Activated CD4-positive, alpha-beta T cell treated with anti-CD3 and anti-CD28 coated beads, Interleukin-2, Interleukin-6, amounts not matched to agents 100 ng/mL and 50 ng/mL, durations not matched to agents 16 hours and 8 hours (primary cell): ENCODE results near the gene HLA-F.

Experiments
- DNase-seq: peaks from one replicate; pipeline ENCODE4 v3.0.0-alpha.2; 2020

The HLA-F gene

GRCh38 chr6:29744621-29745020 lies 21.4 kb downstream of the HLA-F start:
- no peak for DNase-seq

DNA sequence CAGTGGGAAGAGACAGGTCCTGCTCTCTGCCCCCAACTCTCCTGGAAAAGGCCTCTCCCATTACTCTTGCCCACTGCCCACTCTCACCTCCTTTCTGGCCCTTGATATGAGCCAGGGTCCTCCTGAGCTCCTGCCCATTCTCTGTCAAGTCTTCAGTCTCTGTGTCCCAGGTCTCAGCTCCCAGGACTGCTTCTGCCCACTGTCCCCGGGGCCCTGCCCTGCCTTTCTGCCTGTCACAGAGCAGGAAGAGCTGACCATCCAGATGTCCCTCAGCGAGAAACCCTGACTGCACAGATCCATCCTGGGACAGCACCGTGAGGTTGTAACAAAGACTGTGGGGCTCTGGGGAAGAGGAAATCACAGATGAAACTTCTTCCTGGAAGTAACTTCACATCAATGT lies 22.2 kb downstream of the HLA-F start:
- DNase-seq, result no peak

GRCh38 chr6:29745855-29746449 lies 22.7 kb downstream of the HLA-F start:
- no peak for DNase-seq

DNA sequence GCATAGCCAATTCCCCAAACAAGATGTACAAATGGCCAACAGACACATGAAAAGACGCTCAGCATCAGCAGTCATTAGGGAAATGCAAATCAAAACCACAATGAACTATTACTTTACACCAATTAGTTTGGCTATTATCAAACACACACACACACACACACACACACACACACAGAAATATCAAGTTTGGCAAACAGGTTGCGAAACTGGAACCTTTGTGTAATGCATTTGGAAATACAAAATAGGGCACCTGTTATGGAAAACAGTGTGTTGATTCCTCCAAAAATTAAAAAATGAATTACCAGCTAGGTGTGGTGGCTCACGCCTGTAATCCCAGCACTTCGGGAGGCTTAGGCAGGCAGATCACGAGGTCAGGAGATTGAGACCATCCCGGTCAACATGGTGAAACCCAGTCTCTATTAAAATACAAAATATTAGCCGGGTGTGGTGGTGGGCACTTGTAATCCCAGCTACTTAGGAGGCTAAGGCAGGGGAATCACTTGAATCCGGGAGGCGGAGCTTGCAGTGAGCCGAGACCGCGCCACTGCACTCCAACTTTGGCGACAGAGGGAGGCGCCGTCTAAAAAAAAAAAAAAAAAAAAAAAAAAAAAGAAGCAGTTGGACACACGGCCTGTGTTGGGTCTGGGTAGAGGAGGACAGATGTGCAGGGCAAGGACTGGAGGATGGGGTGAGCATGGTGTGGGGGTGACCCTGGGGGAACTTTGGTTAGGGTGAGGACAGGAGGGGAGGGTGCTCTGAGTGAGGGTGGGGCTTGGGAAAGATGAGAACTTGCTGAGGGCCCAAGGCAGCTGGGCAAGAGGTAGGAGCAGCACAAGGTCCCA lies 23.8 kb downstream of the HLA-F start:
- DNase-seq, result no peak

GRCh38 chr6:29747688-29748250 lies 24.5 kb downstream of the HLA-F start:
- no peak for DNase-seq

DNA sequence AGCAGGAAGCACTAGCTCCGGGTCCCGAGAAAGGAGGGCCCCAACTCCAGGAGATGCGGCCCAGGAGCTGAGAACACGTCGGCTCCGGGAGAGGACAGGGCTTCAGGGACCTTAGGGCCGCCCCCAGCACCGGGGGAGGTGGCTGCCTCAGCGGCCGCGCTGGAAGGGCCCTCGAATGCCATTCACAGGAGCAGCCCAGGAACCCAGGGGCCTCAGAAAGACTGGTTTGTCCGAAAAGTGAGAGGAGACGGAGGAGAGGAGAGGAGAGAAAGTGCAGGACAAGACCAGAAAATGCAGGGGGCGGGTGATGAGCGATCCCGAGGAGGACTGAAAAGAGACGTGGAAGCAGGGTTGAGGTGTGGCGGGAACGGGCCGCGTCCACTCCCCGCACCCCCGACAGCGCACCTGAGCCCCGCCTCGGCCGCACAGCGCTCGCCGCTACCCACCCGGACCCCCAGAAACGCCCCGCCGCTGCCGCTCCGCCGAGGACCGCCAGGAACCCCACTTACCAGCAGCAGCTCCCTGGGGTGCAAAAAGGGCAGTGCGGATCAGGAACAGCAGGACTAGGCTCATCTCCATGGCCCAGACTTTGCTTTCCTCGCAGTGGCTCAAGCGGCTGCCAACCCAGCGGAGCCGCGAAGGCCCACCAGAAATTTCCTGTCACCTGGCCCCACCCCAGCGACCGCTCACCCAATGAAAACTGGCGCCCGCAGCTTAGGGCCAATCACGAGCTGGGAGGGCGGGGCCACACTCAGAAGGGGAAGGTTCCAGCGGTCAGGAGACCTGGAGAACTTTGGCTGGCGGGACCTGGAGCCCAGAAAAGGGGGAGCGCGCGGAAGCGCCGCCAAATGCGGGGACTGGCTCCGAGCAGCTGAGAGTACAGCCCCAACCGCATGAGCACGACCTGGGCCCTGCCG lies 25.4 kb downstream of the HLA-F start:
- peak; percentile 87 for DNase-seq

- no peak for DNase-seq
Observed at GRCh38 chr6:29749308-29749662, 26.1 kb downstream of the HLA-F start.

DNA sequence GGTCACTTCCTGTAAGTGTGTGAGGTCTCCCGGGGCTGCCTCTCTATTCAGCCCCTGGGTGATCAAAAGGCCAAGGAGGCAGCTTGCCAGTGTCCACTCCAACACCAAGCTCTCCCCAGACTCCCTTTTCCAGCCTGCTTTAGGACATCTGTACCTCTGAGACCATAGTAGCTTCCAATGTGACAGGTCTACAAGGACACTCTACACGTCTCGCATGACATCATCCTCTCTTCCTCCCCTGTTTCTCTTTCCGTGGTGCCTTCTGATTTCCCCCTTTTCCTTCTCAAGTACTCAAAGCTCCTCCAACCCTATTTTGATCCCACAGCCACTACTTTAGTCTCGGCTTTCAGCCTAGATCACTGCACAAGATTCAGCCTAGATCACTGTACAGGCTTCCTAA lies 26.4 kb downstream of the HLA-F start:
- DNase-seq, result no peak

DNA sequence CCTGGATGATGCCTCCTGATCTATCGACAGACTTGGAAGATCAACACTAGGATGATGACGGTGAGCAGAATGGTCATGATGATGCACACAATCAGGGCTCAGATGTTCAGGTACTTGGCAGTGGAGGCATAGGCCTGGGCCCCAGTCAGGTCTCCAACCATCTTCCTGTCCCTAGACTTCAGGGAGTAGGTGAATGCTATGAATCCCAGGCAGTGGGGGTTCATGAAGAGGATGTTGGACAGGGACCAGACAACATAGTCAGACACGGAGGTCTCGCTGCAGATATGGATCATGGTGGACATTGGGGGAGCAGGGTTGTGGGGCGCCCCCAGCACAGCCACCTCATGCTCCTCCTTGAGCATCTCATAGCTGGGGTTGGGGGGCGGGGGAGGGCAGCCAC lies 27.5 kb downstream of the HLA-F start:
- no peak for DNase-seq

GRCh38 chr6:29751480-29751879 lies 28.2 kb downstream of the HLA-F start:
- DNase-seq, result no peak

DNA sequence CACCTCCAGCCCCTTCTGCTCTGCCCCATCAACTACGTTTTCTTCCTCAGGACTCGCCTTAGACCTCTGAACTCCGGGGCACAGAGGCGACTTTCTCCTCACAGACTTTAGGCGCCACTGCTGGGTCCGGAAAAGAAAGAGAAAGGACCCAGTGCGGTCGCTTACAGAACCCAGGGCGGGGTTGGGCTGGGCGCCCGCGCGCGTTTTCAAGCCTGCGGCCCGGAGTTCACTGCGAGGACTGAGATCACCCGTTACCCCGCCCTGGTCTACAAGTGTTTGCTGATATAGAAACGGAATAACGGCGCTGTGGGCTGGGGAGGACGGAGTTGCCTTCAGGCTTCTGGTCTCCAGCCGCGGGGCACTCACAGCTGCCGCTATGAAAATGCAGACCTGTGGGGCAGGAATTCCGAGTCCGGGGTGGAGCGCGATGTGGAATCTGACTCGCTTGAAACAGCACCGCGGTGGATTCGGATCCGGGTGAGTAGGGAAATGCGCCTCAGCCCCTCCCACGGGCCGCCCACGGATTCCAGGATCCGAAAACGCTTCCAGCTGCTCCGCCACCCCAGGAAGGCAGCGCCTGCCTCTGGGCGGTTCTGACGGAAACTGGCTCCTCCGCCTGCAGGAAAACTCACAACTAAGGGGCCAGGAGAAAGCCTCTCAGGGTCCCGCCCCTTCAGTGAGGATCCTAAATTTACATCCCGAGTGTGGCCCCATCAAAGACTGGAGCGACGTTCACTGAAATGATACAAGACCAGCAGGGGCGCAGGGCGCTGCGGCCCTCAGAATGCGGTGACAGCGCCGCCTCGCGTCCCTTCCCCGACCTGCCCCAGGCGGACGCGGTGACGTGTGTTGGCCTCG lies 29.4 kb downstream of the HLA-F start:
- DNase-seq, result peak; percentile 90

DNA sequence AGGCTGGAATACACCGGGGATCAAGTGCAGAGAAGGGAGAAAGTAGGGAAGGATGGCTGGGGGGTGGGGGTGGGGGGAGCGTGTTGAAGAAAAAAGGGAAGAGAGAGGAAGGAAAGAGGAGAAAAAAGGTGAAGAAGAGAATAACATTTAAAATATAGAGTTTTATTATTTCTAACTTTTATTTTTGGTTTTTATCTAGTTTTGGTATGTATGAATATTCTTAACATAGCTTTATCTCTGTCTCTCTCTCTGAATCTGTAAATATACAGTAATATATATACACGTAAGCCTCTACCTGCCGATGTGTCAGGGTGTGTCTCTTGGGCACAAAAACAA lies 30.0 kb downstream of the HLA-F start:
- DNase-seq, result no peak

GRCh38 chr6:29755295-29755871 lies 32.1 kb downstream of the HLA-F start:
- DNase-seq, result no peak

GRCh38 chr6:29757282-29757681 lies 34.0 kb downstream of the HLA-F start:
- no peak for DNase-seq

GRCh38 chr6:29757701-29758293 lies 34.6 kb downstream of the HLA-F start:
- DNase-seq, result no peak

DNA sequence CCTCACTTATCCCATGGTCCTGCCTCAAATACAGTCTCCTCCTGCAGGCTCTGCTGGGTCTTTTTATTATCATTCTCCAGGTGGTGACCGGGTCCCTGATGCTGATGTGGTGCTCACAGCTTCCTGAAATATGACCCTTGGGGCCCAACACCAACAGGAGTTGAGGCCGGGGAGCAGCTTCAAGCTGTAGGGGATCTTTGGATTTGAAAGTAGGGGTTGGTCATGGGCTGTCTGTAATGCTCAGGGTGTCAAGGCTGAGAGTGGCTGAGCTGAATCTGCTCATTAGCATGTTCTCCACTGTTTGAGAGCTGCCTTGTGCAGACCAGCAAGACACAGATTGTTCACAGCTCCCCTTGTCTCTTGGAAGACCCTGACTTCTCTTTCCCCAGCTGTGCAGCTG lies 35.5 kb downstream of the HLA-F start:
- DNase-seq, result no peak

DNA sequence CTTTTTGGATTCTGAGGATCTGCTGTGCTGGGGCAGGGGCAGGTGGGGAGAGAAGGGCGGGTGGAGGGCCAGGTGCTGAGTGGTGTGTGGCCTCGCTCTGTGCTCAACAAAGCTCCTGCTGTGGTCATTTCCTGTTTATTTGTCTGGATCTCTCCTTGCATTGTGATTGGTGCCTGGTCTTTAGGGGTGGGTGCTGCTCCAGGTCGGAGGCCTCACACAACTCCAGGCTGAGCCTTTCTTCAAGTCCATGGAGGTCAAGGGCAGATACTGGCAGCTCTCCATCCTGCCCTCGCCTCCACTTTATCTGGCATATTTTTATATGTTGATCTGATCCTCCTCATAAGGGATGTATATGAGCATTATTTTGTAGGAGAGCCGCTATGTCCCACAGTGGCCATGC lies 36.2 kb downstream of the HLA-F start:
- DNase-seq, result no peak

- no peak for DNase-seq
Observed at GRCh38 chr6:29760328-29760727, 37.1 kb downstream of the HLA-F start.

DNA sequence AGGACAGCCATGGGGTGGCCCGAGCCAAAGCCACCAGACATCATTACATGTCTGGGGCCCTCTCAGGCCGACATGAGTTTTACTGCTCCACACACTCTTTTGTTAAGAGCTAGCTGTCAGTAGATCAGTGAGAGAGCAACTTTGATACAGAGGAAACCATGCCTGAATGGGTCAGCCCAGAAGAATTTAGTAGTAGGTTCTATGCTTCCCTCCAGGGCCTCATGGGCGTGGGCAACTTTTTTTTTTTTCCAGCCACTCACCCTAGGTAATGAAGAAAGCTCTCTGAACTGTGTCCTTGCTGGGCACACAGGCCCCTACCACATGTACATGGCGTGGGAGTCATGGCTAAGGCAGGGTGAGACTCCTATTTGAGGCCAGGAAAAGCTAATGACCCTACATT lies 38.8 kb downstream of the HLA-F start:
- no peak for DNase-seq

DNA sequence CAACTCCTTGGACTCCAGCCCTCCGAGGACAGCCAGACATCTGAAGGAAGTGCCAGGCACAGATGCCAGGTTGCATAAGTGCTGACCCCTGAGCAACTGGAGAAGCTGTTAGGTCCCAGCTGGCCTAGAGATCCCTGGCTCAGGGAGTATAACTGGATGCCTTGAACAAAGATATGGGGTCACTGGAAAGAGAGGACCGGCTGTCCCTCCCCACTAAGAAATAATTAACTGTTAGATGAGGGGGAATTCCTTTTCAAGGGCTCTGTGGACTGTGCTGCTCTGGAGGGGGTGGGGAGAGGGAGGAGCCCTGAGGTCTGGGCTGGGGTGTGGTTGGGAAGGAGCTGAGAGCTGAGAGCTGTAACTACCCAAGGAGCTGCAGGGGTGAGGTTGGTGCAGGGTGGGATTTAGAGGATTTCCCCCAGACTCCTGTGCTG lies 39.6 kb downstream of the HLA-F start:
- no peak for DNase-seq

DNA sequence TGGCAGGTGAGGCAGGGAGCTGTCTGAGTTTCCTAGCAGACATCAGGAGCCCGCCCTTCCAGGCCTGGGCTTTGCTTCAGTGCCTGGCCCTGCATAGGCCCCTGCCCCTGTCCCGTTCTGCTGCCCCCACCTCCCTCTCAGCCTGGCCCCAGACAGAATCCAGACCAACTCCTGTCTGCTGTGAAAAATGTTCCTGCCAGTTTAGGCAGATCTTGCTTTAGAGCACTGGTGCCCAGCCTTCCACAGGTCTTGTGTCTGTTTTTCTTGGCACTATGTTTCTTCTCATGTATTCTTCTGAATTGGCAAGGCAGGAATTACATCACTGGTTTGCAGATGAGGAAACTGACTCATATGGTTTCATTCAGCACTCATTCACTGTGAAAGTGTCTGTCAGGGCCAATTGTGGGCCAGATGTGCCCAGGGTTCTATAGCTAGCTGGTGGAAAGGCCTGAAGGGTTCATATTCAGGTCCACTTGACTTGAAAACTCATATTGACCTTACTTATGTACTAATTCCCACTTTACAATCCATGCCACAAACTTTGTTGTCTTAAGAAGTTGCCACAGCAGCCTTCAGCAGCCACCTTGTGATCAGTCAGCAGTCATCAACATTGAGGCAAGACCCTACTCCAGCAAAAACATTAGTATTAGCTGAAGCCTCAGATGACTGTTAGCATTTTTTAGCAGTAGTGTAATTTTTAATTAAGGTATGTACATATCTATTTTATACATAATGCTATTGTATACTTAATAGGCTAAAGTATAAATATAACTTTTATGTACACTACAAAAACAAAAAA lies 40.5 kb downstream of the HLA-F start:
- DNase-seq, result peak; percentile 77
